Body of pancreas (tissue), 4 donors: ENCODE data around the gene GPN2. TPM values are rescaled to one million over a fixed set of nuclear protein-coding genes. Genes with fewer than 3 reads are reported as not detected.
A peak's percentile ranks its signal among the peaks of the same experiment; 100 is the strongest.

ENCODE experiments used
- ATAC-seq: fragments of 150-250 bp; one replicate; pipeline ENCODE4 v1.9.1; 2016
- DNase-seq, 4 donors: peaks; one replicate each; pipeline ENCODE4 v3.0.0-alpha.2; 2019
- H3K27ac ChIP-seq, 4 donors: fragments of 200-600 bp; sonication (generic); 1 replicate in 3 of 4; 2 replicates in 1 of 4; pipeline versions ENCODE4 v1.5.1 to v1.6.1; 2016 to 2019; ENCODE audit warnings: mild to moderate bottlenecking in 1 of 4, mixed read lengths in 1 of 4, moderate library complexity in 1 of 4
- H3K27me3 ChIP-seq, 2 donors: fragments of 200-600 bp; sonication (generic); one replicate each; pipeline ENCODE4 v1.6.0; 2016; ENCODE audit warnings: mild to moderate bottlenecking in 1 of 2
- H3K36me3 ChIP-seq, 2 donors: fragments of 200-600 bp; sonication (generic); replicated peaks in 1 of 2; 2 replicates each; pipeline ENCODE4 v1.5.1; 2016; ENCODE audit warnings: low read depth in 2 of 2; ENCODE audit not compliant: insufficient read depth in 1 of 2
- H3K4me1 ChIP-seq: fragments of 200-600 bp; sonication (generic); one replicate; pipeline ENCODE4 v1.6.0; 2016
- H3K4me3 ChIP-seq, 2 donors: fragments of 200-600 bp; sonication (generic); 1 replicate in 1 of 2; 2 replicates in 1 of 2; pipeline ENCODE4 v1.5.1; 2016 to 2019
- H3K9me3 ChIP-seq, 3 donors: fragments of 200-600 bp; sonication (generic); 1 replicate in 2 of 3; 2 replicates in 1 of 3; pipeline ENCODE4 v1.5.1; 2016
- POLR2A ChIP-seq, 3 donors: fragments of 450-650 bp; IDR thresholded peaks; one replicate each; pipeline ENCODE4 v1.6.1; 2016; ENCODE audit warnings: antibody characterized with exemption in 3 of 3, mild to moderate bottlenecking in 2 of 3
- whole genome bisulfite sequencing, 2 donors: methylation state at CpG; one replicate each; pipeline ENCODE4 v1.1.5; 2017; 5-methylcytosine and 5-hydroxymethylcytosine counted together
- intact Hi-C: fragments of 100-400 bp; cut with DNase I; formaldehyde crosslinking; loops from one replicate; pipeline ENCODE4 v1.15.1; 2023
- total RNA-seq, 2 donors: library from RNA; depleted of rRNA; stranded (reverse); fragments of >200 nt; gene quantifications; one replicate each; pipeline ENCODE4 v1.1.0, GENCODE V29; 2016
- TF ChIP-seq, protein P1 (sequence below), 7 experiments: fragments of 450-650 bp in 4 of 7; fragments of 200-600 bp in 3 of 7; sonication (generic) in 3 of 7; IDR thresholded peaks; one replicate each; pipeline ENCODE4 v1.5.1; 2016 to 2019; ENCODE audit warnings: antibody characterized with exemption in 7 of 7

The GPN2 gene
- total RNA-seq, 2 donors from 2014 or later = 8.8 to 21.4 TPM

DNA sequence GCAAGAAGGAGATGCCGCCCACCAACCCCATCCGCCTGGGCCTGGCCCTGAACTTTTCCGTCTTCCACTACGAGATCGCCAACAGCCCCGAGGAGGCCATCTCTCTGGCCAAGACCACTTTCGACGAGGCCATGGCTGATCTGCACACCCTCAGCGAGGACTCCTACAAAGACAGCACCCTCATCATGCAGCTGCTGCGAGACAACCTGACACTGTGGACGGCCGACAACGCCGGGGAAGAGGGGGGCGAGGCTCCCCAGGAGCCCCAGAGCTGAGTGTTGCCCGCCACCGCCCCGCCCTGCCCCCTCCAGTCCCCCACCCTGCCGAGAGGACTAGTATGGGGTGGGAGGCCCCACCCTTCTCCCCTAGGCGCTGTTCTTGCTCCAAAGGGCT is 26.4 kb downstream of the GPN2 start:
- WGBS, 2 donors = 79 to 95% methylated on average over 8 to 13 of the region's 20 CpGs
- DNase-seq = no peak
- intact Hi-C loops = no loop called here

DNA sequence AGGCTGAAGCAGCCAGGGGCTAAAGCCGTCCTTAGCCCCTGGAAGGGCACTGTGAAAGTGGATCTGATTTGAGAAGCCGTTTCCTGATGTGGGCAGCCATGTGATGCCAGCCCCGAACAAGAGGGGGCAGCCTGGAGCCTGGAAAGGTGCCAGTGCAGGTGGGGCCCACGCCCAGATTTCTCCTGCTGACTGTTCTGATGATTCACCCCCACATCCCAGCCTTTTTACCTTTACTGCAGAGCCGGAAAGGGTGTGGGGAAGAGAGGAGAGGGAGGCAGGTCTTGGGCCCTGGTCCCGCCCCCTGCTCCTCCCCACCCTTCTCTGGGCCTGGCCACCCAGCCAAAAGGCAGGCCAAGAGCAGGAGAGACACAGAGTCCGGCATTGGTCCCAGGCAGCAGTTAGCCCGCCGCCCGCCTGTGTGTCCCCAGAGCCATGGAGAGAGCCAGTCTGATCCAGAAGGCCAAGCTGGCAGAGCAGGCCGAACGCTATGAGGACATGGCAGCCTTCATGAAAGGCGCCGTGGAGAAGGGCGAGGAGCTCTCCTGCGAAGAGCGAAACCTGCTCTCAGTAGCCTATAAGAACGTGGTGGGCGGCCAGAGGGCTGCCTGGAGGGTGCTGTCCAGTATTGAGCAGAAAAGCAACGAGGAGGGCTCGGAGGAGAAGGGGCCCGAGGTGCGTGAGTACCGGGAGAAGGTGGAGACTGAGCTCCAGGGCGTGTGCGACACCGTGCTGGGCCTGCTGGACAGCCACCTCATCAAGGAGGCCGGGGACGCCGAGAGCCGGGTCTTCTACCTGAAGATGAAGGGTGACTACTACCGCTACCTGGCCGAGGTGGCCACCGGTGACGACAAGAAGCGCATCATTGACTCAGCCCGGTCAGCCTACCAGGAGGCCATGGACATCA is 27.1 kb downstream of the GPN2 start, which contains the start of gene SFN:
SFN (plus strand) TSS at position 369 of the 904 bp plus-strand sequence; CDS start at position 433, 64 bp downstream.
- Histone ChIP-seq H3K36me3 (no peaks in the 10 kb centered on the region), H3K4me1 (peaks cover 24% of the 10 kb centered on the region), H3K9me3 (no peaks in the 10 kb centered on the region), H3K4me3 (no peak within 1 kb of the TSS), H3K27me3 (no peaks in the 10 kb centered on the region), H3K27ac (peak within 1 kb of the TSS in 1 of 4 donors; percentile 4)
- peak; percentile 46 to 85 (median 53) for DNase-seq
- WGBS, 2 donors = 78 to 88% methylated on average over 29 to 37 of the region's 37 CpGs
- ATAC-seq = no peak
- intact Hi-C loops = no loop called here
- TF ChIP-seq, protein P1, sequence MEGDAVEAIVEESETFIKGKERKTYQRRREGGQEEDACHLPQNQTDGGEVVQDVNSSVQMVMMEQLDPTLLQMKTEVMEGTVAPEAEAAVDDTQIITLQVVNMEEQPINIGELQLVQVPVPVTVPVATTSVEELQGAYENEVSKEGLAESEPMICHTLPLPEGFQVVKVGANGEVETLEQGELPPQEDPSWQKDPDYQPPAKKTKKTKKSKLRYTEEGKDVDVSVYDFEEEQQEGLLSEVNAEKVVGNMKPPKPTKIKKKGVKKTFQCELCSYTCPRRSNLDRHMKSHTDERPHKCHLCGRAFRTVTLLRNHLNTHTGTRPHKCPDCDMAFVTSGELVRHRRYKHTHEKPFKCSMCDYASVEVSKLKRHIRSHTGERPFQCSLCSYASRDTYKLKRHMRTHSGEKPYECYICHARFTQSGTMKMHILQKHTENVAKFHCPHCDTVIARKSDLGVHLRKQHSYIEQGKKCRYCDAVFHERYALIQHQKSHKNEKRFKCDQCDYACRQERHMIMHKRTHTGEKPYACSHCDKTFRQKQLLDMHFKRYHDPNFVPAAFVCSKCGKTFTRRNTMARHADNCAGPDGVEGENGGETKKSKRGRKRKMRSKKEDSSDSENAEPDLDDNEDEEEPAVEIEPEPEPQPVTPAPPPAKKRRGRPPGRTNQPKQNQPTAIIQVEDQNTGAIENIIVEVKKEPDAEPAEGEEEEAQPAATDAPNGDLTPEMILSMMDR (IDR thresholded peaks at IDR 0.05) = peak in 4 of 7 experiments; percentile 31 to 62 (median 35)
- TF ChIP-seq POLR2A (IDR thresholded peaks at IDR 0.05) = peak in 1 of 3 donors; percentile 8

More for the DNA sequence above, 26.4 kb downstream of the GPN2 start:
- no peaks in the 10 kb centered on the region for H3K36me3 ChIP-seq
- H3K4me1 ChIP-seq = peaks cover 28% of the 10 kb centered on the region
- no peaks in the 10 kb centered on the region for H3K27me3 ChIP-seq
- no peak for TF ChIP-seq POLR2A (IDR thresholded peaks at IDR 0.05)
- no peaks in the 10 kb centered on the region for H3K9me3 ChIP-seq
- no peak overlapping the region for H3K27ac ChIP-seq
- no peak overlapping the region for H3K4me3 ChIP-seq
- no peak for ATAC-seq

DNA sequence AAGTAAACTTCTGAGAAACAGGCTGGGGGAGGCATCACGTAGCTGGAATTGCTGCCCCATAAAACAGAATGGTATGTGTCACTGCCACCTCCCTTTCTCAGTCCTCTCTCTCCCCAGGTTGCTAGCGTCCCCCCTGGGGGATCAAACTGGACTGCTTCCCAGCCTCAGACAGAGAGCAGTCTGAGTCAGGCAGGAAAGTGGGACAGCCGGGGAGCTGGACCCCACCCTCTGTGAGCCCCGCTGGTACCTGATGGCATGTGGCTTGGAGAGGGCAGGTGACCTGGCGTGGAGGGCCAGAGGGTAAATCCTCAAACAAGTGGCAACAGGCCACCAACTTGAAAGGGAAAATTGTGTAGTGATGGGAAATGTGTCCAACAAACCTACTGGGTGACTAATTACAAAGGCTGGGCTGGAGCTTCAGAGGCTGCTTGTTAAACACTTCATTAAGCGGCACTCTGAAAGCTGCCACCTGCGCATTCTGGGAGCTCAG is 28.1 kb downstream of the GPN2 start:
- no peak for ATAC-seq
- intact Hi-C loops = no loop called here

DNA sequence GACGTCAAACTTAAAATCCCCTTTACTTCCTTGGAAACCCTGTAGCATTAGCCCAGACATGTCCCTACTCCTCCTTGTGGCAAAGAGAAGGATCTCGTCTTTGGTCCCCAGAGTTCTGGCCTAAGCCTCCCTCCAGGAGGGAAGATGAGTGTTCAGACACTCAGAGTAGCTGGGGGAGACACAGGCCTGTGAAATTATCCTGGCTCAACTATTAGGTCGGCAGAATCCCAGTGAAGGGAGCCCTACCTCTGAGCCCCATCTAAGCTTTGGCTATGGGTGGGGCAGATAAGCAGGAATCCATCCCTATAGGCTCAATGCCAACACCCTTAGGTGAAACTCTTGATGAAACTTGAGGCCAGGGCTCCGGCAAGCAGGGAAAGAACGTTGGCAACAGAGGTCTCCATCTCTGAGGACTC is 28.8 kb downstream of the GPN2 start:
- DNase-seq (no peak), ATAC-seq (no peak)
- no peak for TF ChIP-seq POLR2A (IDR thresholded peaks at IDR 0.05)
- TF ChIP-seq, protein P1 (IDR thresholded peaks at IDR 0.05) = no peak
- intact Hi-C loops = no loop called here
- H3K27me3 ChIP-seq = no peaks in the 10 kb centered on the region
- no peak overlapping the region for H3K27ac ChIP-seq
- no peaks in the 10 kb centered on the region for H3K9me3 ChIP-seq
- H3K4me3 ChIP-seq = no peak overlapping the region
- no peaks in the 10 kb centered on the region for H3K36me3 ChIP-seq
- peaks cover 24% of the 10 kb centered on the region for H3K4me1 ChIP-seq
- 62 to 69% methylated on average over 5 of the region's 5 CpGs for WGBS, 2 donors

More for the DNA sequence above, 28.1 kb downstream of the GPN2 start:
- WGBS, 2 donors = 83 to 92% methylated on average over 7 of the region's 7 CpGs
- no peaks in the 10 kb centered on the region for H3K27me3 ChIP-seq
- DNase-seq = no peak
- no peak overlapping the region for H3K4me3 ChIP-seq
- no peaks in the 10 kb centered on the region for H3K36me3 ChIP-seq
- no peak for TF ChIP-seq POLR2A (IDR thresholded peaks at IDR 0.05)
- TF ChIP-seq, protein P1 (IDR thresholded peaks at IDR 0.05) = no peak
- H3K9me3 ChIP-seq = no peaks in the 10 kb centered on the region
- H3K27ac ChIP-seq = no peak overlapping the region
- peaks cover 24% of the 10 kb centered on the region for H3K4me1 ChIP-seq

DNA sequence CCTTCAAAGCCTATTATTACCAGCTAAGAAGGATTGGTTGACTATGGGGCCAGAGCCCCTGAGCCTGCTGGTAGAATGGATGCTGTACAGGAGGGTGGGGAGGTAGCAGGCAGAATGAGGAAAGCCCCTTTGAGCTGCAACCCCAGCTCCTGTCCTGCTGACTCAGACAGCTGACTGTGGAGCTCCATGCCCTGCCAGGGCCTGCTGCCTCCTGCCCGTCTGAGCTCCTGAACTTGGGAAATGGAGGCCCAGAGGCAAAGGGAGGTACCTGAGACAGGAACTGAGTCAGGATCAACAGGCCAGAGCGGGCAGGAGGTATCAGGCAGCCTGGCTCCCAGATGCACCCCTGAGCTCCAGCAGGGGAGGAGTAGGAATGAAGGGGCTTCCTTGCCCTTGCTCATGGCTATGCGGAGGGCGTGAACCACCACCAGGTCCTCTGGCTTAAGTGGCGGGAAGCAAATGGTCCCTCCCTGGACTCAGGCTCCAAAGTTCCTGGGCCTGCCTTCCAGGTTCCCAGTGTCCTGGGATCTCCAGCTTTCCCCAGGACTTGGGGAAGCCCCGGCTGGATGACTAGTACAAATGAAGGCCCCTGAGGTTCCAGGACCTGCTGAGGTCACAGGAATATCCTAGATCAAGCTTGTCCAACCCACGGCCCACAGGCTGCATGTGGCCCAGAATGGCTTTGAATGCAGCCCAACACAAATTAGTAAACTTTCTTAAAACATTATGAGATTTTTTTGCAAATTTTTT is 31.0 kb downstream of the GPN2 start:
- no peak for DNase-seq
- Histone ChIP-seq H3K27ac (no peak overlapping the region), H3K36me3 (no peaks in the 10 kb centered on the region), H3K9me3 (no peaks in the 10 kb centered on the region), H3K4me1 (peaks cover 9% of the 10 kb centered on the region), H3K27me3 (no peaks in the 10 kb centered on the region), H3K4me3 (no peak overlapping the region)
- TF ChIP-seq POLR2A (IDR thresholded peaks at IDR 0.05) = no peak
- TF ChIP-seq, protein P1 (IDR thresholded peaks at IDR 0.05) = no peak
- intact Hi-C loops = no loop called here
- ATAC-seq = no peak
- 73 to 87% methylated on average over 3 to 7 of the region's 7 CpGs for WGBS, 2 donors
